ENCODE data around the gene RAB1B.

DNA sequence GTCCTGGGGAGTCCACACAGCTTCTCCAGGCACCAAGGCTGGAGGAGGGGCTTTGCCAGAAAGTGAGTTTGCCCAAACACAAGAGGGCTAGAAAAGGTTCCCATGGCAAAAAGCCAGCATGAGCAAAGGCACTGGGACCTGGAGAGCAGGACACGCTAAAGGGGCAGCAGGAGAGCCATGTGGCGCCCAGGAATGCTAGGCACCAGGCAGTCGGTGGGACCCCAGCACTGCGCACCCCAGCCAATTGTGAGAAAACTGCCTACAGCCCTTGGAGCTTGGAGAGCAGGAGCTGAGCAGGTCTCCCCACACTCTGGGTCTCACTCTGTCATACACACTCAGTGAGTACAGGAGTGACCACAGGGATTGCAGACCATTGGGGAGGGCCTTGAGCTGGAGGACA lies 5.2 kb upstream of the RAB1B start:
- TF ChIP-seq, protein P1, sequence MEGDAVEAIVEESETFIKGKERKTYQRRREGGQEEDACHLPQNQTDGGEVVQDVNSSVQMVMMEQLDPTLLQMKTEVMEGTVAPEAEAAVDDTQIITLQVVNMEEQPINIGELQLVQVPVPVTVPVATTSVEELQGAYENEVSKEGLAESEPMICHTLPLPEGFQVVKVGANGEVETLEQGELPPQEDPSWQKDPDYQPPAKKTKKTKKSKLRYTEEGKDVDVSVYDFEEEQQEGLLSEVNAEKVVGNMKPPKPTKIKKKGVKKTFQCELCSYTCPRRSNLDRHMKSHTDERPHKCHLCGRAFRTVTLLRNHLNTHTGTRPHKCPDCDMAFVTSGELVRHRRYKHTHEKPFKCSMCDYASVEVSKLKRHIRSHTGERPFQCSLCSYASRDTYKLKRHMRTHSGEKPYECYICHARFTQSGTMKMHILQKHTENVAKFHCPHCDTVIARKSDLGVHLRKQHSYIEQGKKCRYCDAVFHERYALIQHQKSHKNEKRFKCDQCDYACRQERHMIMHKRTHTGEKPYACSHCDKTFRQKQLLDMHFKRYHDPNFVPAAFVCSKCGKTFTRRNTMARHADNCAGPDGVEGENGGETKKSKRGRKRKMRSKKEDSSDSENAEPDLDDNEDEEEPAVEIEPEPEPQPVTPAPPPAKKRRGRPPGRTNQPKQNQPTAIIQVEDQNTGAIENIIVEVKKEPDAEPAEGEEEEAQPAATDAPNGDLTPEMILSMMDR (conservative IDR thresholded peaks at IDR 0.05 in 1 of 2, IDR thresholded peaks at IDR 0.05 in 1 of 2; ENCODE audit: extremely low read depth in 1 of 2, insufficient read depth in 1 of 2, low read depth in 1 of 2, low read length in 2 of 2) = no peak
- no peak for TF ChIP-seq EZH2 (IDR thresholded peaks at IDR 0.05; ENCODE audit: borderline replicate concordance, low read length)
